T-helper 2 cell treated with Interferon-gamma antibody and Interleukin-4, amounts not matched to agents 100 ng/mL and 5 ng/mL, for 36 hours (primary cell): ENCODE data around the gene SIMC1. TPM values are rescaled to one million over a fixed set of nuclear protein-coding genes. Genes with fewer than 3 reads are reported as not detected.
"Not testable (repeated sequence)": the region's sequence is repeated elsewhere in the genome, so short reads cannot be mapped to it uniquely, and the experiment has no call there.

Source experiments
- intact Hi-C: fragments of 100-400 bp; cut with micrococcal nuclease; formaldehyde crosslinking; loops from one replicate; pipeline ENCODE4 v1.15.1; 2023
- total RNA-seq: library from RNA; stranded (reverse); gene quantifications from 2 replicates; pipeline ENCODE4 v1.2.3, GENCODE V29; 2022

Gene SIMC1
- total RNA-seq, 1 donor from 2014 or later, result 30.4 TPM

DNA sequence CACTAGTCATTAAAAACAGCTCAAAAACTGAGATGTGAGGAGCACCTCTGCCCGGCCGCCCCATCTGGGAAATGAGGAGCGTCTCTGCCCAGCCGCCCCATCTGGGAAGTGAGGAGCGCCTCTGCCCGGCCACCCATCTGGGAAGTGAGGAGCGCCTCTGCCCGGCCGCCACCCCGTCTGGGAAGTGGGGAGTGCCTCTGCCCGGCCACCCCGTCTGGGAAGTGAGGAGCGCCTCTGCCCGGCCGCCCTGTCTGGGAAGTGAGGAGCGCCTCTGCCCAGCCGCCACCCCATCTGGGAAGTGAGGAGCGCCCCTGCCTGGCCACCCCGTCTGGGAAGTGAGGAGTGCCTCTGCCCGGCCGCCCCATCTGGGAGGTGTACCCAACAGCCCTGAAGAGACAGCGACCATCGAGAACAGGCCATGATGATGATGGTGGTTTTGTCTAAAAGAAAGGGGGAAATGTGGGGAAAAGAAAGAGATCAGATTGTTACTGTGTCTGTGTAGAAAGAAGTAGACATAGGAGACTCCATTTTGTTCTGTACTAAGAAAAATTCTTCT lies 23.7 kb upstream of the SIMC1 start:
- intact Hi-C loops, result not testable (repeated sequence)

DNA sequence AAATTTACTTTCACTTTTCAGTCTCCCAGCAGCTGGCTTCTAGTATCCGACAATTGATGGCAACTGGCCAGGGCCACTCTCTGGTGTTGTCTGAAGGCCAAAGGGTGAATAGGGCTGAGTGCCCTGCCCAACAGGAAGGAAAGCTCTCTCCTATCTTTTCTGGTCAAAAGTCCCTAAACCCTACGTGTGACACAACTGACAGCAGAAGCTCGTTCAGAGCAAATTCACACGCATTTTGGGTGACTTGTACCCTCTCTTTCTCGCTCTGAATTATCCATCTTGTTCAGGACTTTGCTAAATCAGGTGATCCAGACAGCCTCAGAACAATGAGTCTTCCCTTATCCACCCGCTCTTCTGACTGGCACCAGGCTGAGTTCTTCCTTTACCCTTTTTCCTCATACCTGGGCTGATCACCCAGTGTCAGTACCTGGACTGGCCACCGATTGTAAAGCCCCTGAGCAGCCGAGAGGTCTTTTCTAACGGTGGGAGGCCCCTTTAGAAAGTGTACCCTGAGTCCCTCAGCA lies 21.8 kb upstream of the SIMC1 start:
- intact Hi-C loops, result not testable (repeated sequence)

DNA sequence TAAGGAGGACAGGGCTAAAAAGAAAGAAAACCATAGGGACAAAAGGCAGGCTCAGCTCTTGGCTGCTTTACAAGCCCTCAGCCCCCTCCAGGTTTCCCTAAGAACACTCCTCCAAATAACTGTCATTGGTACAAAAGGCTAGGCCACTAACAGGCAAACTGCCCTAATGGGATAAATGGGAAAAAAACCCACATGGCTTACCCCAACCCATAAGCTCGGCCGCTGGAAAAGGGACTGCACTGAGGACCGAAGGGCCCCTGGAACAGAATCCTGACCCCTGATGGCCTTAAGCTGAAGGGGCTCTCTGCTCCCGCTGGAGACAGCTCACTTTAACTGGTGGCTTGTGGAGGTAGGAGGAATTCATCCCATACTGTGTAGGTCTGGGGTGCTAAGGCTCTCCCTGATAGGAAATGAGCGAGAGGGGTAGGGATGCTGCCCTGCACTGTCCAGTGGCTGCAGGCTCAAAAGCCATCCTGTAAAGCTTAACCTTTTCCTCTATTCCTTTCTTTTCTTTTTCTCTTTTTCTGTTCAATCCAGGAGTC lies 21.0 kb upstream of the SIMC1 start:
- intact Hi-C loops, result not testable (repeated sequence)

DNA sequence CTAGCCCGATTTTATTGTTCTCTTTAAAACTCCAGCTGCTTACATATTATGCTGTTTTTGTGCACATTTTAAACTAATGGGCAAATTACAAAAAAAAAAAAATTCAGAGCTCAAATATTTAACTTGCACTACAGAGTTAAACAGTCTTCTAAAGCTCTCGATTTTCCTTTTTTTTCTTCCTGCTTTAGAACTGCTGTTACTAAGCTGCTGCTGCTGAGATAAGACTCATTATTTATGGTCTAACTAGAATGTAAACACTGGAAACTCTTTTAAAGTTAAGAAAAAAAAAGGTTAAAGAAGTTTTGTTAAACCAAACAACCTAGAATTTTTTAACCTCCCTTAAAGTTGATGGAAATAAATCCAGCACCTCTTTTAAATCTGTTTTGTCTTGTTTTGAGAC lies 20.5 kb upstream of the SIMC1 start:
- intact Hi-C loops, result not testable (repeated sequence)

DNA sequence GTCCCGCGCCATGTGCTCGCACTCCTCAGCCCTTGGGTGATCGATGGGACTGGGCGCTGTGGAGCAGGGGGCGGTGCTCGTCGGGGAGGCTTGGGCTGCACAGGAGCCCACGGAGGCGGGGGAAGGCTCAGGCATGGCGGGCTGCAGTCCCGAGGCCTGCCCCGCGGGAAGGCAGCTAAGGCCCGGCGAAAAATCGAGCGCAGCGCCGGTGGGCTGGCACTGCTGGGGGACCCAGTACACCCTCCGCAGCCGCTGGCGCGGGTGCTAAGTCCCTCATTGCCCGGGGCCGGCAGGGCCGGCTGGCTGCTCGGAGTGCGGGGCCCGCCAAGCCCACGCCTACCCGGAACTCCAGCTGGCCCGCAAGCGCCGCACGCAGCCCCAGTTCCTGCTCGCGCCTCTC lies 16.2 kb upstream of the SIMC1 start:
- intact Hi-C loops, result not testable (repeated sequence)

DNA sequence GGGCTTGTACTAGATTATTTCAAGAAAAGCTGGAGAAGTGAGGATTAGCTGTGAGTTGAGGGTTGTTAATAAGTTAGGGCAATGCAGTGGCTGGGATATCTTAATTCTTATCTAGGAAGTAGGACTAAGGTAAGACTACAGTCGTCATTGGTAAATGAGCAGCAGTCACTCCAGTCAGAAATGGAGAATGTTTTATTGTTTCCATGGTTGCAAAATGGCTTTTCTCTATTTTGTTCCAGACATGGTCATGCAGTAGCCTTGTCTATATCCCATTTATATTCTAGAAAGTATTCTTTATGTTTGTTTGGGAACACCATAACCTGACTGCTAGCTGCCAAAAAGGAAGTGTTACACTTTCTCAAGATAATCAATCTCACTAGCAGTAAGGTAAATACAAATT lies 9.9 kb upstream of the SIMC1 start:
- intact Hi-C loops, result not testable (repeated sequence)

DNA sequence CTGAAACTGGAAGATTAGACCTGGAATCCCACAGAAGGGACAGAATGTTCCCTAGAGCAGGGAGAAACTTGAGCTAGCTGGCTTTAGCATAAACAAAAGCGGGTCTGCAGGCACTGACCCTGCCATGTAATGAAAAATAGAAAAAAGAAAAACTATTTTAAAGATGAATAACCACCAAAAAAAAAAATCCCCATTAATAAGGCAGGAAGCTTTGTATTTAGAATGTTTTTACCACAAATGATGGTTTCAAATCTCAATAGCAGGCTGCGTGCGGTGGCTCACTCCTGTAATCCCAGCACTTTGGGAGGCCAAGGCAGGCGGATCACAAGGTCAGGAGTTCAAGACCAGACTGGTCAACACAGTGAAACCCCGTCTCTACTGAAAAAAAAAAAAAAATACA lies 5.0 kb upstream of the SIMC1 start:
- intact Hi-C loops, result loop anchor here (10.0 kb wide), 1 partner anchor 132 kb away; the partner anchor contains the start of genes ARL10 and KIAA1191

DNA sequence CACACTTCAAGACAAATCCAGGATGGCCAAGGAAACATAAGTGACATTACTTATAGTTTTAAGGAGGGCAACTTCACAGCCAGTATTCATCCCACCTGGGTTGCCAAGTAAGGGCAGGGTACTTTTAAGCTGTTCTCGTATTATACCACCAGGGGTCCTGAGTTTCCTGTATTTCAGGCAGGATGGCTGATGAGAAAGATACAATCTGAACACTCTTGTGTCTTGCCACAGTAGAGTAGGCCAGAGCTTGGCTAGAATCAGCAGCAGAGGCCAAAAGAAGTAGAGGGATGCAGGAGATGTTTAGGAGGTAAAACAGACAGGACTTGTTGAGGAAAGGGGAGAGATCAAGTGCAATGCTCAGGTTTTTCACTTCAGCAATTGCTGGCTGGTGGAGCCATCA lies 3.1 kb upstream of the SIMC1 start:
- intact Hi-C loops, result loop anchor here (10.0 kb wide), 1 partner anchor 130 kb away; the partner anchor contains the start of genes ARL10 and KIAA1191

DNA sequence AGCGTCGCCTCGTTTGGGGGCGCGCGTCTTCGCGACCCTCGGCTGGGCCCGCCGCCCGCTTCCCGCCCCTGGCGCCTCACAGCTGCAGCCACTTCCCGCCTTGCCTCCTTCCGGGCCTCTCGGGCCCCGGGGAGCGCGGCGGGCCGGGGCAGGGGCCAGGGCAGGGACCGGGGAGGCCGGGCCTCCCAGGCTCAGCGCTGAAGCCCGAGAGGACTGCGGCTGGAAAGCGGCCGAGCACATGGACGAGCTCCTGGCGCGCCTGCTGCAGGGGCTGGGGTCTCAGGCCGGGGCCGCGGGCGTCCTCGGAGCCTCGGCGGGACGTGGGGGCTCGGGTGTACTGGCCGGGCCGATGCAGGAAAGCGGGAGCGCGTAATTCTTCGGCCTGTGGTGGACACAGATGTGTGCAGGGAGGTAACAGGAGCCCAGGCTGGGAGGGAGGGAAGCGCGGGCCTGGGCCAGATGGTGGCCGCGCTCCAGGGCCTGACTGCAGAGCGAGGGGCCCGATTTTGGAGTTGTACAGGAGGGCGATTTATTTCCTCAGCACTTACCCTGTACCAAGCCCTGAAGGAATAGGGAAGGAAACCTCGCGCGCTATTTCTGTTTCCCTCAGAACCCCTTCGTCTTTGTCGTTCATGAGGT lies 540 bp downstream of the SIMC1 start:
- intact Hi-C loops, result loop anchor here (10.0 kb wide), 1 partner anchor 126 kb away; the partner anchor contains the start of genes ARL10 and KIAA1191

DNA sequence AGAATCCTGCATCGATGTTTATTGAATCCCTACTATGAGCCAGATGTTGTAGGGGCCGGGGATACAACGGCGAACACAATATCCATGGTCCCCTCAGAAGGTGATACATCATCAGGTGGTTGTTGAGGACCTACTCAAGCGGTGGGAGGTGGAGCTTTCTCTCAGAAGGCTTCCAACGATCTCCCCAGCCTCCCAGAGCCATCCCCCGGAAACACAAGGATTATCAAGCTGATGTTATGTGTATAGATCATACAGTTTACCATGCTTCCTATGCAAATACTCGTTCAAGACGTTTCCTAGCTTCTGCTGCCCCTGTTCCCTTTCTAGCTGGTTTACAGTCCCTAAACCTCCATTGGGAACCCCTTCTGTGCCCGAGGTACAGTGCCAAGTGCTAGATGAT lies 1.1 kb downstream of the SIMC1 start:
- intact Hi-C loops, result loop anchor here (10.0 kb wide), 1 partner anchor 125 kb away; the partner anchor contains the start of genes ARL10 and KIAA1191

DNA sequence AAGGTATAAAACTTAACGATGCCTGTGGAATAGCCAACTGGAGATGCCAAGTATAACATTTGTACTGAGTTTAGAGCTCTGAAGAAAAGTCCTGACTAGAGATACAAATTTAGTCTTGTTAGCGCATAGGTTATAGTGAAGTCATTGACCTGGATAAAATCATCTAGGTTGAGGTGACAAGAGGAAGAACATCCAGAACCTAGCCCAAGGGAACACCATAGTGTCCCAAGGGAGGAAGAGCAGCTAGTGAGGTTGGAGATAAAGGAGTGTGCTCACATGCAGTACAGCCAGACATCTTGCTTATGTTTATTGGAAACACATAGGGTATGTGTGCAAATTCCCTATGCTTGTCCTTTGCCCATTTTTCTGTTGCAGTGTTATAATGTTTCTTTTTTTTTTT lies 6.1 kb downstream of the SIMC1 start:
- intact Hi-C loops, result not testable (repeated sequence)

DNA sequence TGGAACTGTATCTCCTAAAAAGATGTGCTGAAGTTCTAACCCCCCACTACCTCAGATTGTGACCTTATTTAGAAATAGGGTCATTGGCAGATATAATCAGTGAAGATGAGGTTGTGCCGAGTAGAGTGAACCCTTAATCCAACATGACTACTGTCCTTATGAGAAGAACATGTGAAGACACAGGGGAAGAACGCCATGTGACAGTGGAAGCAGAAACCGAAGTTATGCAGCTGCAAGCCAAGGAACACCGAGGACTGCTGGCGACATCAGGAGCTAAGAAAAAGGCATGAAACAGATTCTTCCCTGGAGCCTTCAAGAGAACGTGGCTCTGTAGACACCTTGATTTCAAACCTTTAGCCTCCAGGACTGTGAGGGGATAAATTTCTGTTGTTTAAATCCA lies 6.8 kb downstream of the SIMC1 start:
- intact Hi-C loops, result not testable (repeated sequence)

DNA sequence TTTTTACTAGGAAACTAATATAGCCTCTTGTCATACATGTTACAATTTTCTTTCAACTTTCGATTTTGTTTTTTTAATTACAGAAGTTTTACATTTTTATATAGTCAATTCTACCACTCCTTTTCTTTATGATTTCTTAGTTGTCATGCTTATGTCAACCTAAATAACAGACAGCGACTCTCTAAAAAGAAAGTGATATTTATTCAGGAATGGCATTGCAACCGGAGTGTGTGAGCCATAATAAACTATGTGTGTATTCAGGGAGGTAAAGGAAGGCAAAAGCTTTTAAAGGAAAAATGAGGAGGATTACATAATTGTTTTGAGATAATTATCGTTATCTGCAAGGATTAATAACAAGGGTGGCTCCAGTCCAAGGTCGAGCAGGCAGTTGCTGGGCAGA lies 7.3 kb downstream of the SIMC1 start:
- intact Hi-C loops, result not testable (repeated sequence)

DNA sequence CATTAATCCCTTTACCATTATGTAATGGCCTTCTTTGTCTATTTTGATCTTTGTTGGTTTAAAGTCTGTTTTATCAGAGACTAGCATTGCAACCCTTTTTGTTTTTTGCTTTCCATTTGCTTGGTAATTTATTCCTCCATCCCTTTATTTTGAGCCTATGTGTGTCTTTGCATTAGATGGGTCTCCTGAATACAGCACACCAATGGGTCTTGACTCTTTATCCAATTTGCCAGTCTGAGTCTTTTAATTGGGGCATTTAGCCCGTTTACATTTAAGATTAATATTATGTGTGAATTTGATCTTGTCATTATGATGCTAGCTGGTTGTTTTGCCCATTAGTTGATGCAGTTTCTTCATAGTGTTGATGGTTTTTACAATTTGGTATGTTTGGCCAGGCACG lies 12.5 kb downstream of the SIMC1 start:
- intact Hi-C loops, result not testable (repeated sequence)

DNA sequence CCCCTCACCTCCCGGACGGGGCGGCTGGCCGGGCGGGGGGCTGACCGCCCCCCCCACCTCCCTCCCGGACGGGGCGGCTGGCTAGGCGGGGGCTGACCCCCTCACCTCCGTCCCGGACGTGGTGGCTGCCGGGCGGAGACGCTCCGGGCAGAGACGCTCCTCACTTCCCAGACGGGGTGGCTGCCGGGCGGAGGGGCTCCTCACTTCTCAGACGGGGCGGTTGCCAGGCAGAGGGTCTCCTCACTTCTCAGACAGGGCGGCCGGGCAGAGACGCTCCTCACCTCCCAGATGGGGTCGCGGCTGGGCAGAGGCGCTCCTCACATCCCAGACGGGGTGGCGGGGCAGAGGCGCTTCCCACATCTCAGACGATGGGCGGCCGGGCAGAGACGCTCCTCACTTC lies 13.9 kb downstream of the SIMC1 start:
- intact Hi-C loops, result not testable (repeated sequence)

DNA sequence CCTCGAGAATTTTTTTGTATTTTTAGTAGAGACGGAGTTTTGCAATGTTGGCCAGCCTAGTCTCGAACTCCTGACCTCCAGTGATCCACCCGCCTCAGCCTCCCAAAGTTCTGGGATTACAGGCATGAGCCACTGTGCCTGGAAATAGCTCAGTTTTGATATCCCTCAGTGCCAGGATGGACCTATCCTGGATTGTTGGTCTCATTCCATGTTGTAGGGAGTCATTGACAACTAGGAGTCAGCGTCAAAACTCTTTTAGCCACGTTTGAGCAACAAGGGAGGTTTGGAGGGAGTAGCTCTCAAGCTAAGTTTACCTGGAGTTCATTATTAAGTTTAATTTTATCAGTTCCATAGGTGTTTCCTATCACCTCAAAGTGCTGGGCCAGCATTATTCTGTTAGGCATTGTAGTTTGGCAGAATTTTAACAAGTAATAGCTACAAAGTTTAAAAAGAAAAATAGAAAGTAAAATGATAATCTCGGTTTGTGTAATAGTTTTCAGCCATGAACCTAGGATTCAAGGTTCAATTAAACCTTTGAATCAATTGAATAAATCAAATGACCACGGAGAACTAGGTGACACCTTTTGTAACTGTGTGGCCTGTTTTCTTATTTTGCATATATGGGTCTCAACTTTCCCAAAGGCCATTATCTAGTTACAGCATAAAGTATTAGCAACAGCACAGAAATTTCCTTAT lies 15.3 kb downstream of the SIMC1 start:
- intact Hi-C loops, result not testable (repeated sequence)

DNA sequence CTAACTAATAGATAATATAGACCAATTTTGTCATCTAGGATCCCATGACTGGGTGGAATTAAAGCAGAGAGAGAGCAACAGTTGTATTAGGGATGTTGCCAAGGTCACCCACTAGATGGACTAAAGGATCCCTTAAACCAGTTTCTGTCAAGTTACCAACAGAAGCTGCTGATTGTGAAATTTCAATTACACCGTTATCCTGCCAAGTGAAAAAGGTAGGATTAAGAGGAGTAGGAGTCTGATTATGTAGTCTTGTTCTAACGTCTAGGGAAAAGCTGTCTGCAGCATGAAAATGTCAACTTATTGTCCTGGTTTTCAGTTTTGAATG lies 15.8 kb downstream of the SIMC1 start:
- intact Hi-C loops, result not testable (repeated sequence)

DNA sequence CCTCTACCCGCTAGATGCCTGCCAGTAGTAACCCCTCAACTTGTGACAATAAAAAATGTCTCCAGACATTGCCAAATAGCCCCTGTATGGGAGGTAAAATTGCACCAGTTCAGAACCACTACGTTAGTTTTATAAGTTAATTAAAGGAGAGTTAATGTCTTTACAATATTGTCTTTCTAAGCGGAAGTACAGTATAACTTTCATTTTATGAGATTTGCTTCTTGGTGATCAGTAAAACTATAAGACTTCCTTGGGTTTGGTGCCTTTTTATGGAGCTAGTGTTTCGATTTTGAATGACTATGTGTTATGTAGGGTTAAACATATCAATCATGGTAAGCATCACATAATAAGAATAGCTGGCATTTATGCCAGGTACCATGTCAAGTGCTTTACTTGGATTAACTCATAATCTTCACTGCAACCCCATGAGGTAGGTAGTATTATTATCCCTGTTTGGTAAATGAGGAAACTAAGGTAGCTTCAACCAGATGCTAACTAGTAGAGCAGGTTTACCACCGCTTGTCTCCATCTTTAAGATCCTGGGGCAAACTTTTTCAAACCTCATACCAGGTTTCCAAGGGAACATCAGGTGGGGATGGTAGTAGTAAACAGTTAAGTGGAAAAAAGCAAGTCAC lies 19.8 kb downstream of the SIMC1 start:
- intact Hi-C loops, result not testable (repeated sequence)

DNA sequence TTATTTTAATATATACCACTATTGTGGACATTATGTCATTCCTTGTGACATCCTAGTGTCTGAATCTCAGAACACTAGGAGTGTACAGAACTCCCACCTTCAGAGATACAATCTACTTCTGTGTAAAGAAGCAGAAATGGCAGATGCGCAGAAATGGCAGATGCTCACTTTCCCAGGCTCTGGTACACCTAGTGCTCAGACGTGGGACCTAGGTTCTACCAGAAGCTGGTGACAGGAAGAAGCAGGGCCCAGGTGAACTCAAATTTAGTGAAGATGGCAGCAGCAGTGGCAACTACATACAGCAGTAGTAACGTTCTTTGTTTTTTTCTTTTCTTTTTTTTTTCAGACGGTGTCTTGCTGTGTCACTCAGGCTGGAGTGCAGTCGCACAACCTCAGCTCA lies 22.5 kb downstream of the SIMC1 start:
- intact Hi-C loops, result not testable (repeated sequence)

DNA sequence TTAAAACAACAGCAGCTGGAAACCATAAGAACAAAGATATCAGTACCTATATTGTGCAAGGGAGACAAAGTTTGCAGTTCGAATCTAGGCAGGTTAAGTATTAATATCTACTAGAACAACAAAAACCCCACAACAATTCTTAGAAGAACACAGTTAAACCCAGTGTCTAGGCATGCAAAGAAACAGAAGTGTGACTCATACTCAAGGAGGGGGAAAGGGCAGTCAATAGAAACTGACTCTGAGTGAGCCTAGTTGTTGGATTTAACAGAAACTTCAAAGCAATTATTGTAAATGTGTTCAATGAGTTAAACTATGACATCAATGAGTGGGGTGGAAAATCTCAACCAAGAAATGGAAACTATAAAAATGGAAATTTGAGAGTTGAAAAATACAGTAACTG lies 28.2 kb downstream of the SIMC1 start:
- intact Hi-C loops, result not testable (repeated sequence)

DNA sequence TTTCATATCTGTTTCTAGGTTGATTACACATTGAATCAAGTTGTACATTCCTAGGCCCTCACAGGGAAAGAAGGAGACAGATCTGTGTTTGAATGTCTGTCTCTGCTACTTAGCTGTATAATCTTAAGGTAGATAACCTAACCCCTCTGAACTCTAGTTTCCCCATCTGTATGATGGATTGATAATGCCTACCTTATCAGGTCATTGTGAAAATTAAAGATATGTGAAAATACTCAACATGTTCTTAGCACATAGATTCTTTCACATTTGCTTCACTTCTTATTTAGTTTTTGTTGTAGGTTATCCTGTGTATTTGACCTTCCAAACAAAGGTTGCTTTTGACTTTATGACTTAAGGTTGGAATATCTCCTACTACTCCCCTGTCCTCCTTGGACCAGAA lies 50.8 kb downstream of the SIMC1 start:
- intact Hi-C loops, result not testable (repeated sequence)
